Left renal pelvis (tissue), 4 donors: ENCODE results near the gene RIOK1. TPM values are rescaled to one million over a fixed set of nuclear protein-coding genes. Genes with fewer than 3 reads are reported as not detected.
"Not testable (repeated sequence)": the region's sequence is repeated elsewhere in the genome, so short reads cannot be mapped to it uniquely, and the experiment has no call there.

Experiments used
- DNase-seq, 4 donors: peaks; one replicate each; pipeline ENCODE4 v3.0.0-alpha.2; 2013; ENCODE audit warnings: low read depth in 4 of 4, low spot score in 3 of 4
- polyA plus RNA-seq, 4 donors: library from polyadenylated mRNA; unstranded; fragments of 120-200 nt; gene quantifications; one replicate each; pipeline ENCODE4 v1.2.1, GENCODE V29; 2013; ENCODE audit not compliant: insufficient read length in 4 of 4

The RIOK1 gene
- polyA plus RNA-seq, 4 donors: 33.6 to 36.7 (median 35.7) TPM

- DNase-seq: no peak
Measured at GRCh38 chr6:7439228-7439627, 49.6 kb downstream of the RIOK1 start.

- no peak for DNase-seq
Measured at GRCh38 chr6:7440476-7440875, 50.9 kb downstream of the RIOK1 start.

GRCh38 chr6:7441048-7441775 is 51.6 kb downstream of the RIOK1 start:
- no peak for DNase-seq

GRCh38 chr6:7442467-7442866 is 52.9 kb downstream of the RIOK1 start:
- DNase-seq: no peak

GRCh38 chr6:7445101-7445500 is 55.5 kb downstream of the RIOK1 start:
- no peak for DNase-seq

GRCh38 chr6:7445885-7446461 is 56.4 kb downstream of the RIOK1 start:
- DNase-seq: no peak

GRCh38 chr6:7446619-7447325 is 57.2 kb downstream of the RIOK1 start:
- DNase-seq: no peak

GRCh38 chr6:7448232-7448631 is 58.6 kb downstream of the RIOK1 start:
- no peak for DNase-seq

- no peak for DNase-seq
Measured at GRCh38 chr6:7449018-7449417, 59.4 kb downstream of the RIOK1 start.

GRCh38 chr6:7451326-7451725 is 61.7 kb downstream of the RIOK1 start:
- DNase-seq: no peak

- no peak for DNase-seq
Measured at GRCh38 chr6:7452898-7453297, 63.3 kb downstream of the RIOK1 start.

GRCh38 chr6:7454696-7455358 is 65.2 kb downstream of the RIOK1 start:
- DNase-seq: no peak

- not testable (repeated sequence) for DNase-seq
Measured at GRCh38 chr6:7456302-7456701, 66.7 kb downstream of the RIOK1 start.

GRCh38 chr6:7461416-7461815 is 71.8 kb downstream of the RIOK1 start:
- no peak for DNase-seq

GRCh38 chr6:7463785-7464184 is 74.2 kb downstream of the RIOK1 start:
- DNase-seq: no peak

- DNase-seq: no peak
Measured at GRCh38 chr6:7467007-7467897, 77.6 kb downstream of the RIOK1 start.
